Activated T-cell treated with anti-CD3 and anti-CD28 coated beads, Interleukin-2, amount 50 U/mL, for 1 hour (primary cell): ENCODE data around the gene SCO2.
"Not testable (repeated sequence)": the region's sequence is repeated elsewhere in the genome, so short reads cannot be mapped to it uniquely, and the experiment has no call there.

Source experiments
- DNase-seq: peaks from one replicate; pipeline ENCODE4 v3.0.0-alpha.2; 2020

Gene SCO2

GRCh38 chr22:50530877-50531545 is 5.6 kb upstream of the SCO2 start:
- peak; percentile 79 for DNase-seq

- no peak for DNase-seq
Observed at GRCh38 chr22:50530580-50530876, 5.1 kb upstream of the SCO2 start.

- DNase-seq = peak; percentile 71
Observed at GRCh38 chr22:50529897-50530579, 4.6 kb upstream of the SCO2 start, which contains the start of gene TYMP. TYMP (minus strand) TSS chr22:50530012; CDS start chr22:50529709, 303 bp downstream.

GRCh38 chr22:50529416-50529896 is 4.1 kb upstream of the SCO2 start:
- DNase-seq = no peak

GRCh38 chr22:50528682-50529415 is 3.5 kb upstream of the SCO2 start:
- no peak for DNase-seq

GRCh38 chr22:50527921-50528681 is 2.7 kb upstream of the SCO2 start:
- DNase-seq = no peak

GRCh38 chr22:50526834-50527801 is 1.7 kb upstream of the SCO2 start:
- DNase-seq = peak; percentile 33

- peak; percentile 85 for DNase-seq
Observed at GRCh38 chr22:50526108-50526833, 873 bp upstream of the SCO2 start.

GRCh38 chr22:50525858-50526107 is 385 bp upstream of the SCO2 start:
- DNase-seq = no peak

- no peak for DNase-seq
Observed at GRCh38 chr22:50524676-50525103, 708 bp downstream of the SCO2 start.

- no peak for DNase-seq
Observed at GRCh38 chr22:50523806-50524675, 1.4 kb downstream of the SCO2 start.

GRCh38 chr22:50523458-50523805 is 2.0 kb downstream of the SCO2 start:
- no peak for DNase-seq

- no peak for DNase-seq
Observed at GRCh38 chr22:50522806-50523438, 2.5 kb downstream of the SCO2 start.

- no peak for DNase-seq
Observed at GRCh38 chr22:50522208-50522805, 3.1 kb downstream of the SCO2 start.

- no peak for DNase-seq
Observed at GRCh38 chr22:50521710-50522109, 3.7 kb downstream of the SCO2 start.

- DNase-seq = no peak
Observed at GRCh38 chr22:50520826-50521453, 4.5 kb downstream of the SCO2 start.

- DNase-seq = not testable (repeated sequence)
Observed at GRCh38 chr22:50520184-50520583, 5.2 kb downstream of the SCO2 start.

- DNase-seq = no peak
Observed at GRCh38 chr22:50519151-50519550, 6.2 kb downstream of the SCO2 start.

- DNase-seq = no peak
Observed at GRCh38 chr22:50518606-50519005, 6.8 kb downstream of the SCO2 start.
